DND-41 (cell line): ENCODE measurements around the gene ADGRD2.

Source experiments
- CTCF ChIP-seq: IDR thresholded peaks from 2 replicates; pipeline ENCODE4 v1.5.1; 2012; ENCODE audit warnings: borderline replicate concordance, low read length, moderate library complexity, mild to moderate bottlenecking; ENCODE audit not compliant: poor library complexity, severe bottlenecking; ENCODE audit errors: extremely low read depth
- EZH2 ChIP-seq: IDR thresholded peaks from 3 replicates; pipeline ENCODE4 v1.6.1; 2012; ENCODE audit warnings: borderline replicate concordance, low read depth, mild to moderate bottlenecking, moderate library complexity, low read length, inconsistent platforms; ENCODE audit not compliant: severe bottlenecking

GRCh38 chr9:124488641-124489210, 38.5 kb downstream of the ADGRD2 start:
- TF ChIP-seq CTCF (no peak), EZH2 (no peak)
